Epithelial cell of proximal tubule (primary cell): ENCODE measurements around the gene THSD7A. TPM values are rescaled to one million over a fixed set of nuclear protein-coding genes. Genes with fewer than 3 reads are reported as not detected.

ENCODE experiments used
- DNase-seq: peaks from one replicate; pipeline ENCODE4 v3.0.0-alpha.2; 2011; ENCODE audit warnings: low read depth
- H3K4me3 ChIP-seq: 2 replicates; pipeline ENCODE4 v1.5.1; 2011; ENCODE audit warnings: low read depth, mild to moderate bottlenecking, low read length
- total RNA-seq: library from RNA; depleted of rRNA; stranded (reverse); fragments of >200 nt; gene quantifications from 2 replicates; pipeline ENCODE4 v1.2.3, GENCODE V29; 2015
- TF ChIP-seq, protein P1 (sequence below): conservative IDR thresholded peaks from 2 replicates; pipeline ENCODE4 v1.5.1; 2012; ENCODE audit warnings: low read depth, mild to moderate bottlenecking, low read length

THSD7A gene
- total RNA-seq, 1 donor from 2014 or later = 2.0 TPM

DNA sequence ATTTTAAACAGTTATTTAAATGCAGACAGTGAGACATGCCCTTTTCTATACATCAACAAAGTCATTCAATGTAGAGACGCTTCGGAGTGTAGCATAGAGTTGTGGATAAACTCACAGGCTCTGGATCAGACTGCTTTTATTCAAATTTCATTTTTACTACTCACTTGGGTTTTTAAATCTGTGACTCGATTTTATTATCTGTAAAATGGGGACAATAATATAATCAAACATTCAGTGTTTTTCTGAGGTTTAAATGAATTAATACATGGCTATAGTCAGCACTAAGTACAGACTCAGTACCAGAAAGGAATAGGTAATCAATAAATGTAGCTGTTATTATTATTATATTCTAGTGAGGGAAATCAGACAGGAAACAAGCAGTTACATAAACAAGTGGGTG, 43.4 kb downstream of the THSD7A start:
- H3K4me3 ChIP-seq = no peak overlapping the region
- TF ChIP-seq, protein P1, sequence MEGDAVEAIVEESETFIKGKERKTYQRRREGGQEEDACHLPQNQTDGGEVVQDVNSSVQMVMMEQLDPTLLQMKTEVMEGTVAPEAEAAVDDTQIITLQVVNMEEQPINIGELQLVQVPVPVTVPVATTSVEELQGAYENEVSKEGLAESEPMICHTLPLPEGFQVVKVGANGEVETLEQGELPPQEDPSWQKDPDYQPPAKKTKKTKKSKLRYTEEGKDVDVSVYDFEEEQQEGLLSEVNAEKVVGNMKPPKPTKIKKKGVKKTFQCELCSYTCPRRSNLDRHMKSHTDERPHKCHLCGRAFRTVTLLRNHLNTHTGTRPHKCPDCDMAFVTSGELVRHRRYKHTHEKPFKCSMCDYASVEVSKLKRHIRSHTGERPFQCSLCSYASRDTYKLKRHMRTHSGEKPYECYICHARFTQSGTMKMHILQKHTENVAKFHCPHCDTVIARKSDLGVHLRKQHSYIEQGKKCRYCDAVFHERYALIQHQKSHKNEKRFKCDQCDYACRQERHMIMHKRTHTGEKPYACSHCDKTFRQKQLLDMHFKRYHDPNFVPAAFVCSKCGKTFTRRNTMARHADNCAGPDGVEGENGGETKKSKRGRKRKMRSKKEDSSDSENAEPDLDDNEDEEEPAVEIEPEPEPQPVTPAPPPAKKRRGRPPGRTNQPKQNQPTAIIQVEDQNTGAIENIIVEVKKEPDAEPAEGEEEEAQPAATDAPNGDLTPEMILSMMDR = no peak
- DNase-seq = no peak

GRCh38 chr7:11787534-11787933, 44.5 kb downstream of the THSD7A start:
- TF ChIP-seq, protein P1 = no peak
- H3K4me3 ChIP-seq = no peak overlapping the region
- DNase-seq = no peak

DNA sequence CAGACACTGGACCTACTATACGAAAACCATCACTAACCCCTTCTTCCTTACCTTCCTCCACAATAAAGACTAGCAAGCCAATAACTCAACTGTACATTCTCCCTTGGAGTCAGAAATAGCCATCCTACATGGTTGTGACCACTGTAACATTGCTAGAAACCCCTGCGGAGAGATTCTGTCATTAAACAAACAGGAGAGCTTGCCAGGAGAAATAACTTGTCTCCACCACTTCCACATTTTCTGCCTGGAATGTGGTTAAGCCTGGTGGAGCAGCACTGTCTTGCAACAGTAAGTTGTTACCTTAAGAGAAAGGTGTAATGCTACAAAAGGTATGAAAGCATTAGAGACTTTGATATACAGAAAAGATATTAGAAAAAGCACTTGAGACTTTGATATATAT, 45.8 kb downstream of the THSD7A start:
- peak; percentile 54 for DNase-seq
- no peak overlapping the region for H3K4me3 ChIP-seq
- TF ChIP-seq, protein P1 = peak; percentile 19

- DNase-seq = no peak
- TF ChIP-seq, protein P1 = no peak
- H3K4me3 ChIP-seq = no peak overlapping the region
These were observed 47.0 kb downstream of the THSD7A start for GRCh38 chr7:11784769-11785536.

DNA sequence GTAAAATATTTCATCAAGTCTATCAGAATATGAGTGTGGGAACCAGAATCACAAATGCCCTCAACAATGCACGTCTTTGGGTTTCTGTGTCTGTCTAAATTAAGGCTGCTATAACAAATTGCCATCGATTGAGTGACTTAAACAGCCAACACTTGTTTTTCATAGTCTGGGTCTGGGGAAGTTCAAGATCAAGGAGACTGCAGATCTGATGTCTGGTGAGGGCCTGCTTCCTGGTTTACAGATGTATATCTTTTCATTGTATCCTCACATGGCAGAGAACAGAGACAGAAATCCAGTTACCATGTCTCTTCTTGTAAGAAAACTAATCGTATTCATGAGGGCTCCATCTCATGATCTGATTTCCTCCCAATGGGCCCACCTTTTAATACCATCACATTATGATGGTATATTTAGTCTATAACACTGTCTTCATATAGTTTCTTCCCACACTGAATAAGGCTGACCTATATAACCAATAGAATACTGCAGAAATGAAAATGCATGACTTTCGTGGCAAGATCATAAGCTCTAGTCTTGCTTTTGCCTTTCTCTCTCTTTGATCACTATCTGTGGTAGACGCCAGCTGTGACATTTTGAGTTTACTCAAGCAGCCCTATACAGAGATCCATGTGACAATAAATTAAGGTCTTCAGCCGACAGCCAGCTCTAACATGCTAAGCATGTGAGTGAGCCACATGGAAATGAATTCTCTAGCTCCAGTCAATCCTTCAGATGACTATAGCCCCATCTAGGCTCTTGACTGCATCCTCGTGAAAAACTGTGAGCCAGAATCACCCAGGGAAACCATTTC, 51.9 kb downstream of the THSD7A start:
- no peak overlapping the region for H3K4me3 ChIP-seq
- TF ChIP-seq, protein P1 = no peak
- DNase-seq = no peak

DNA sequence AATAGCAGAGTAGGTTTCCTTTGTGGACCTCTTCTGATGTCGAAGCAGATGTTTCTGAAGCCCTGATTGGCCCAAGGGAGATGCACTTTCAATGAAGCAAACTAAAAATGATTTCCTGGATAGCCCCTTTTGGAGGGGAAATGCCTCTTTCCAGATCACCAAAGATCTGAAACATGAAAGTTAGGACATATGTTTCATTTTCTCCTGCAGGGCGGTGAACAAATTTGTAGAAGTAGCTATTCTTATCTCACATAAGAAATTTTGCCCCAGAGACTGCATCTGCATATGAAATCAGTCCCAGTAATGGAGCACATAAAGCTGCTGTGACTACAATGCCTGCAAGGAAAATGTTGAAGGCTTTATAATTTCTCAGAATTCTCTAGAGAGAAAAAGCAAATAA, 56.0 kb downstream of the THSD7A start:
- TF ChIP-seq, protein P1 = no peak
- no peak for DNase-seq
- no peak overlapping the region for H3K4me3 ChIP-seq
